ENCODE measurements around the gene SLIT3.

Gene SLIT3

DNA sequence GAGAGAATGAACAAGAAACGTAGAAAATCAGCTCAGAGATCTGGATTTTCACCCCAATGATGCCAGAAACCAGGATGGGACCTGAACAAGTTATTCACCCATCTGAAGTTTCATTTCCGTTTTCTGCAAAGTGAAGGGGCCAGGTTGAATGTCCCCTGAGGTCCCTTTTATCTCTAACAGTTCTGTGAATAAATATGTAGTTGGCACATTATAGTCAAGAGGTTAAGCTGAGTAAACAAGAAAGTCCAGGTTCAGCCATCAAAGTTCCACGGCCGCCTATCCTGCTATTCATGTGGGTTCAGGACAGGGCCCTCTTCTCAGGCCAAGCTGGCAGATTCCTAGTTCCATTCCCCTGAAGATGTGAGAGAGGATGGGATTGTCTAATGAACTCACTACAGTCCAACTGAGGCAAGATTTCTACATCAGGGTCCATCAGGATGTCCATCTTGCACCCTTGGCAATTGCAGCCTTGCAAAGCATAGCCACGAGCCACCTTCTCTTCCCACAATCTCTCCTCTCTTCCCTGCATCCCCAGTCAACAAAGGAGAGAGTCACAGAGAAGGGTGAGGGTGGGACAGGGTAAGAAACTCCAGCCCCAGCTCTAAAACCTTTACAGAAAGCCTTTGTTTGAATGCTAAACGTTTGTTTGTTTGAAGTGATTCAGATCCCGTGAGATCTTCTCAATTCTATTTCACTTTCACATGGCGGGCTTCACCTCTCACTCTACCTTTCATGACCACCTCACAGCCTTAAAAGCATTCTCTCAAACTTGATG, 311.0 kb downstream of the SLIT3 start:
- no peak for DNase-seq

DNA sequence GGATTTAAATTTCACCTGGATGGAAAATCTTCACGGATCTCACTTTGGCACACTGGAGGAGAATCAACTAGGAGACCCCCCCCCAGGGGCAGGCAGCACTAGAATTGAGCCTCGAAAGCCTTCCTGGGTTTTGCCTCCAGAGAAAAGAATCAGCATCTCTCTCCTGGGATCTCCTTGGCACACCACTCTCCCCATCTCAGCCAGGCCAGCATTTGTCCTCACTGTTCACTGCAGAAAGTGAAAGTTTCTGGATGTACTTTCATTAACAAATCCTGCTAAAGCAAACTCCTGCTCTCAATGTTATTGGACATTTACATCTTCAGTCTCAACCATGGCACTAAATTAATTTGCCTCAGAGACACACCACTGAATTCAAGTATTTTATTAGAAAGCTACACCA, 312.2 kb downstream of the SLIT3 start:
- no peak for DNase-seq

DNA sequence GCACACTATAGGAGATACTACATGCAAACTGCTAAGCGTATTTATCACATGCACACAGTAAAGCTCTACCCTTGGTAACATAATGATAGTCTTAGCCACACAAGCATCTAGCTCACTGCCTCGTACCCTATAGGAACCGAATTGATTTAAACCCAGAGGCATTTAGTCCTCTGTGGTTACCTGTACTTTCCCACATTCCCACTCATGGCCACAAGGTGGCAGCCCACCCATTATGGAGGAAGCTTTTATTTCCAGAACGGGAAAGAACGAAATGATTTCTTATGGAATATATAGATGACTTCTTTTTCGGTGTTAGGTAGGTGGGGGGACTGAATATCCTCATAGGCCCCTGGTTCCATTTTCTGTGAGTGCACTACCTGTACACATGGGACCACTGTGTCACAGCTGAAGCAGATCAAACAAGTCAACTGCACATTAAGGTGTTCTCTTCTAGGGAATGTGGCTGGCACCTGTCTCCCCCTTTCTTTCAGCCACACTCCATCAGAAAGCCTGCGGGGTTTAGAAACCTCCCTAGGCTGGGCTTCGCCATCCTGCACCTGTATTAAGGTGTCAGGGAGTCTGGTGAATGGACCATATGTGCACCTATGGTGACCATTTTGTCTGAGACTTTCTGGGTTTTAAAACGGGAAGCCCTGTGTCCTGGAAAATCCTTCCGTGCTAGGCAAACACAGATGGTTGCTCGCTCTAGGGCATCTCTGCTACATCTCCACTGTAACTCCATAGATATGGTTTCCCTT, 313.2 kb downstream of the SLIT3 start:
- DNase-seq: peak; percentile 65

DNA sequence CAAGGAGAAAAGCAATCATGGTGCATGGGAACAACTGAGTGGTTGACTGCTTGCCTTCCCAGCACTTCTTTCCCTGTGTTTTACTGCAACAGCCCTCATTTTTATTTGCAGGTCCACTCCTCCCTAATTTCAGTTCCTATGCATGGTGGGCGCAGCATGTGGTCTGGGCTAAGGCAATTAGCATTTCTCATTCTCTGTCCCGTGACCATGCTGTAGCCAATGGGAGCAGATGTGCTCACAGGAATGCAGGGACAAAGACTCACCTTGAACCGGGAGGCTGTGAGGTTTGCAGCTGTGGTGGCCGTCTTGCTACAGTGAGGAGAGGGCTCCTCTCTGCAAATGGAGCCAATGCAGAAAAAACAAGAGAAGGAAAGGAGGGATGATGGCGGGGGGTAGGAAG, 315.5 kb downstream of the SLIT3 start:
- no peak for DNase-seq

DNA sequence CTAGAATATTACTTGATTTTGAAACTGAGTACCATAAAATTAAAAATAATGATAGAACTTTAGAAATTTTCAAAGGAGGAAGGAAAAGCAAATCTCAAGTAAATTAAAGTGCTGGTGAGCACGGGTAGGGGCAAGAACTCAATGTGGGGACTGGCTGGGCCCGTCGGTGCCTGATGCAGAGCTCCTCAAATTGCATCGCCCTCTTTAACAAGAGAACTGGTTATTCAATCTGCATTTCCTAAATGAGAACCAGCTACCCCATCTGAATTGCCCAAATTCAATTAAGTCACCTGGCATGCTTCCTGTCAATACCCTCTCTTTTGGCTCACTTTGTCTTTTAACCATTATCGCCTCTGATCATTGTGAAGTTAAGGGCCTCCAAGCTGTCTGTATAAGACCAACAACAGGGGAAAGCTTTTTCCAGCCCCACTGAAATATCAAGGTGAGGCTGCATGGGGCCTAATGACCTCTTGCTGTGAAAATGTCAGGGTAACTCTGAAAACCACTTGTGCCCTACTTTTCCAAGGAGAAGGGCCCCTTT, 316.7 kb downstream of the SLIT3 start:
- DNase-seq: no peak

DNA sequence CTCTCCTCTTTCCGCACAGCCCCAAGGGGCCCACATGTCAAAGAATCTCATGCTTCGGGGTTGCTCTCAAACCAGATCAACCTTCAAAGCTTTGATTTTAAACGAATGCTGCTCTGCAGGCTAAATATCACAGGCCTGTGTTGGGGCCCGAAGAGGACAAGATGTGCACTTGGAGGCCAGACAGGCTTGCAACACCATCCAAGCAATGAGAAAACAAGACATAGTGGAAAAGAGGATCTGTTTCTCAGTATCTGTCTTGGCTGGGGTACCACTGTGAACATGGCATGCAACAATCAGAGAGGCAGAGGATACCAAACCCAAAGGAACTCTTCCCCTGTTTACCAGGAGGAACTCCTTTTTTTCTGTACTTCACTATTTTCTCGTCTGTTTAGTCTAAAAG, 321.8 kb downstream of the SLIT3 start:
- DNase-seq: no peak

DNA sequence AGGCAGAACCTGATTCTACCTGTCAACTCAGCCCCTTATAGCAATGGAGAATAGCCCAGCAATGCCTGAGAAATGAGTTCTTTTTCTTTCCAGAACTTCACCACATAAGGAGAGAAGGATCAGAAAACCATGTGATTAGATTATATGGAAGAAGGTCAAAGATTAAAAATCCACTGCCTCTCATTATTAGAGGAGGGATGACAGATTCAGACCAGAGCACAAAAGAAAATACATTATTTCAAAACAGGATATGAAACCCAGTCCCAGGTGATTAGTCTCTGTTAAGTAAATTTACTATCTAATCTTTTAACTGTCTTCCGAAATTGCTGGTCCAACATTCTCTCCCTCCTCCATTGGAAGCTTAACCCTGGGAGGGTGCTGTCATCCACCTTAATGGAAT, 322.4 kb downstream of the SLIT3 start:
- no peak for DNase-seq

DNA sequence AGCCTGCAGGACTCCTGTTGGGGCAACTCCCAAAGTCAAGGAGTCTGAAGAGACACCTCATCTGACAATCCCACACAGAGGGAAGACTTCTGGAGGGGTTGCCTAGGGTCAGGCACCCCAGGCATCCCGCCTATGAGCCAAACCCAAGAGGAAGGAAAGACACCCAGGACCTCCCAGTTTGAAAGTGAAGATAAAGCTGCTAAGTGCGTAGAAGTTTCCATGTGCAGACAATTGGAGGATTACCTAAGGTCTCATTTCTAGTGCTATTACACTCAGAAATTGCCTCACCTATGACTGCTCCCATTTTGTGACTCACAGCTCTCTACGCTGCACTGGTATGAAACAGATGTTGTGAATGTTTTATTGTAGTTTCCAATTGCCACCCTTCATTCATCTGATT, 322.9 kb downstream of the SLIT3 start:
- peak; percentile 80 for DNase-seq

DNA sequence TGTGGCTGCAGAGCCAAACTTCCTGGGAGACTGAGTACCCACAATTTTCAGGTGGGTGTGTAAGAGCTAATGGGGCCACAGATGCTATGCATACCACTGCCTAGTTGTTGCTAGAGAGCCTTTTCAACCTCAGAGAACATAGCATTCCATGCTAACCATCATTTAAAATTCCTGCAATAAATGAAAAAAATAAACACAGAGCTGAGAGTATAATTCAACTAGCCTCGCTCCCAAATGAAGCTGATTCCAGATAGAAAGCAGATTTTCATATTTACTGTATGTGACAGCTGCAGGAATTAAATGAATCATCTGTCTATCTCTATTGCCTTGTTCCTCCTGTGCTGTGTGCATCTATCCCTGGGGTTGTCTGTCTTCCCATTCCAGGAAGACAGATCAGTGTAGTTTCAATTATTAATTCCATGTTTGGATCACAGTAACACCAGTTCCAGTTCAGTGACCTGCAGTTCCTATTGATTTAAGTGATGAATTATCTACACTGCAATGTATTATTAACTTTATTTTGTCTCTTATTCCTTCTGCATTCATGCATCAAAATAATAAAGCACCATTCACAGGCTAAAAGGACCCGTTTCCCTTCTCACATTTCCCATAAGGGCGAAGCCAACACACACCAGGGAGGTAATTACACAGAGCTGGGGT, 324.5 kb downstream of the SLIT3 start:
- peak; percentile 93 for DNase-seq

DNA sequence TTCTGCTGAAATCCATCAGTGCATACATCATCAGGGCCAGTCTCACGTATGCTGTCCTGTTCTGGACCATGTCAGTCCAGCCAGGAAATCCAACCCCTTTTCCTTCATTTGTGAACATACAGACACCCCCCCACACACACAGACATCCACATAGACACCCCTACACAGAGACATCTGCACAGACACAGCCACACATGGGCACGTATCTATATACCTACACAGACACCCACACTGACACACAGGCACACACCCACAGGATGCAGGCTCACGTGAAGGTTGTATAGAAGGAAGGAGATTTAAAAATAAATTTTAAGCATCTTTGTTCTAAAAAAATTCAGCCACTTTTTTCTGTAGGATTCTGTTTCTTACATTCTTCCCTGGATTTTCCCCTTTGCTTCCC, 325.6 kb downstream of the SLIT3 start:
- DNase-seq: no peak

DNA sequence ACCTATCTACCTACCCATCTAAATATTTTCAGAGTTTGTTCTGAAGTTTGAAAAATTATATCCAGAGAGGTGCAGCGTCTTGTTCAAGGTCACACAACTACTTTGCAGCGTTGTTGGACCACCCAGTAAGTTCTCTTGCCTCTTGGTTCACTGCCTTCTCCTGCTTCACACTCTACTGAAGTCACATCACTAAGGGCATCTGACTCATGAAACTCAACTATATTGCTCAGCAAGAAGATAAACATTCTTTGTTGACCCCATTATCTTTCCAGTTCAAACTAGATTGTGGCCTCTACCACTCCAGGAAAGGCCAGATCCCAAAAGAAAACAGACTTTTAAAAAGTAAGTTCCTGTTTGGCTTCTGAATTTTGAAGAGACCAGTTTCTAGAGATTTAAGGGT, 326.9 kb downstream of the SLIT3 start:
- peak; percentile 17 for DNase-seq

DNA sequence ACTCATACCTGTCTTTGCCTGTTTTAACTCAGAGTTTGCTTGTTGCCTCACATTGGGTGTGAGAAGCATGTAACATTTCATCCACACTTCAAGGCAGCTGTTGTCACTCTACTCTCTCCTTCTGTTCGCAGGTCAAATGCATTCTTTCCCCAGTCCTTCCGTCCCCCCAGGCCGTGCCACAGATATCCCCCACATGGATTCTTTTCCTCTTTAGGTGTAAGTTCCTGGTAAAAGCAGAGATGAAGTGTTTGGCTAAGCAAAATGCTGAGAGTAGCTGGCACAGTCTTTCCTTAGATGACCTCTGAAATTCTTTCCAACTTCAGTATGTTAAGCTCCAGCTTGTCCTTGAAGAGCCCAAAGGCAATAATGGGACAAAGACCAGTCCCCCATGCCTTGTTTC, 328.2 kb downstream of the SLIT3 start:
- DNase-seq: no peak

DNA sequence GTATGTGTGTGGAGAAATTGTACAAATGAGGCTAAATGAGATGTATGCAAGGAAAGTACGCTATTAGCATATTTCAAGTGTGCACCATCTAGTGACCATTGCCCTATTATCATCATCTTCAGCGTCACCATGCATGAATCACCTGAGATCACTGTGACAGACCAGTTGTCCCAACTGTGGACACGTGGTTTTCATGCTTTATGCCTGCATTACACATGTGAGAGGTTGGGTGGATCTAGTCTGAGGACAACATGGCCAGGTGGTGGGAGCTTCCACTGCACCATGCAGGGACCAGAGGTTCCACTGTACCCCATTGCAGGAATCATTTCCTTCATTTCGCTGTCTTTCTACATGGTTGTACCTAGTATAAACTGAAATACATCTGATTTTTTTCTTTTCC, 329.8 kb downstream of the SLIT3 start:
- no peak for DNase-seq

DNA sequence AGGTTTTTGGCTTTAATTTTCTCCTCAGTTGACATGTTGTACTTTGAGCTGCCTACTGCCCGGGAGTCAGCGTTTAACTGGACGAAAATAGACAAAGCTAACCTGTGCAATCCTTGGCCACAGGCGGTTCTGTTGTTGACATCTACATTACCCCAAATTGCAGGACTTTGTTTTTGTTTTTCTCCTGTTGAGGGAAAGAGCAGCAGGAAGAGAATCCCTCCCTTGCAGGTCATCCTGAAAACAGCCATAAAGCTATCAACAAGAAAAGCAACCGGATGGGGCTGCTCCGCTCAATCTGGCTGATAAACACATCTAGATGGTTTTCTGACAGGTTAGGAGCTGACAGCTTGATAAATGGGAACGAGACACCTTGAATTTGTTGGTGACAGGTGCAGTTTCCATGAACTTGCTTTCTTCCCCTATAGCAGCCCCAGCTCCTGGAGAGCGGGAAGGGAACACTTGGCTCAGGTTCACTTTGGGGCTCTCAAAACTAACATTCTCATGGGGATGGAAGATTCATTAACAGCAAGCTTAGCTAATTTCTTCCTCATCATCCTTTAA, 331.5 kb downstream of the SLIT3 start:
- no peak for DNase-seq

DNA sequence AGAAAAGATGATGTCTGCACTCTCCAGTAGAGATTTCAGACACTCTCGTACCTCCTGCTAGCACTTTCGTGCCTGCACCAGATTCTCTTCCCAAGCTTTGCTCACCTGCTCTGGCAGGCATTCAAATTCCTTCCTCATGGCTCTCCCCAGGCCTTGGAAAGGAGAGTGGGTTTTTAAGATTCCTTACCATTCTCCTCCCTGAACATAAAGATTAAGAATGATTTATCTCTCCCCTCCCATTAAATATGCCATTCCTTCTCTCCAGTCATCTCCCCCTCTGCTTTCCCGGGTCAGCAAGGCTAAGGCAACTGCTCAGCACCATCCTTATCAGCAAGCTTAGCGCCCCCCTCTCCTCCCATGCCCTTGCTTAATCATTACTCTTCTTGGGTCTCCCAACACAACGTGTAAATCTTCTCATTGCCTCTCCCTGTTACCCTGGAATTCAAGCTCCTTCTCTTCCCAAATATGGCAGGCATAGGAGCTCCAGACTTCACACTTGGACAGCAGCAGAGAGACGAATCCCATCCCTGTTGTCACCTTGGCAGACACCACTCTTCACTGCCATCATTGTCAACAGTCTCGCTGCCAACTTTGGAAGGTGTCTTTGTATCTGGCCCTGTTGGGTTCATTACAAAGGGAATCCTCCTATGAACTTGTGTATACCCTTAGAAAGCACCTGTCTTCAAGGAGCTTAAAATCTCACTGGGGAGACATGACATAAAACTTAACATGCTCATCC, 332.9 kb downstream of the SLIT3 start:
- no peak for DNase-seq

DNA sequence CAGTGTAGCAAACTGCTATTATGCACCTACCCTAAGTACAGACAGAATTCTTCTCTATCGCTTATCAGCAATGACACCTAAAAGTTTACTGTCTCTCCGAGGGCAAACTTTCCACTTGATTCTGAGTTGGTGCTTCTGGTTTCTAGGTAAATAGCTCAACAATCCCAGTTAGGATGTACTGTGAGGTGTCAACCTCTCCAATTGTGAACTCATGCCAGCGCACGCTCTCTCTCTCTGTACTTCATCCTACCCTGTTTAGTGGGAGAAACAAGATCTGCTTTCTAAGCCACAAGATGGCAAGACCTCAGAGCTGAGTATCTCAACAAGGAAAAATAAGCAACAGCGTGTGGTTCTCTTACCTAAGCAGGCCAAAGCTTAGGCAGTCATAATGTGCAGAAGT, 335.3 kb downstream of the SLIT3 start:
- no peak for DNase-seq

DNA sequence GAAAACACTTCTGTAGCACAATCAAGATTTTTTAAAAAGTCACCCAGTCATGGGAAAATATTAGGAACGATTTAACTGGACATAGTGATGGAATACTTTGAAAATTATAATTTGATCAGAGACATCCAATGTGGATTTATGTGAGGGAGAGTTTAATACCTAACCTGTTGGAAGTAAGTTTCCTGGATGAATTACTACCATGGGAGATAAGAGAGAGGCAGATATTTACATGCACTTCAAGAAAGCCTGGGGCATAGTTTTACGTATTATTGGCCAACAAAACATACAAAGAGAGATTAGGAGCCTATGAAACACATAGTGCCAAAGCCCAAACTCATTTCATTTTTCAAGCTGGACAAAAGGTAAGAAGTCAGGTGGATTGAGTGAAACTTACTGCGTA, 336.8 kb downstream of the SLIT3 start:
- DNase-seq: no peak

DNA sequence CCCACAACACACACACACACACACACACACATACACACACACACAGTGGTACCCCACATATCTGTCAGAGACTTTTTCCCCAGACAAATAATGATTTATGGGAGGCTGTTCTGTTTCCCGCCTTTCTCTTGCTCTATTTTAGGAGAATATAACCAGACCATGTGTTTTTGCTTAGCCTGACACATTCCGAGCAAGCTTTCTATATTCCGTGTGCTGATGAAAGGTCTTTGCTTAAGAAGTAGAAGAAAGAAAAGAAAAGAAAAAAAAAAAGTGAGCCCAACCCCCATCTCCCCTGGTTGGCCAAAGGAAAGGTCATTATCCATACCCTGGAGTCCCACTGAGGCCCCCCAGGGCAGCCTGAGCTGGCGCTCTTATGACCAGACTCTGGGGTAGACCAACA, 338.6 kb downstream of the SLIT3 start:
- peak; percentile 93 for DNase-seq

DNA sequence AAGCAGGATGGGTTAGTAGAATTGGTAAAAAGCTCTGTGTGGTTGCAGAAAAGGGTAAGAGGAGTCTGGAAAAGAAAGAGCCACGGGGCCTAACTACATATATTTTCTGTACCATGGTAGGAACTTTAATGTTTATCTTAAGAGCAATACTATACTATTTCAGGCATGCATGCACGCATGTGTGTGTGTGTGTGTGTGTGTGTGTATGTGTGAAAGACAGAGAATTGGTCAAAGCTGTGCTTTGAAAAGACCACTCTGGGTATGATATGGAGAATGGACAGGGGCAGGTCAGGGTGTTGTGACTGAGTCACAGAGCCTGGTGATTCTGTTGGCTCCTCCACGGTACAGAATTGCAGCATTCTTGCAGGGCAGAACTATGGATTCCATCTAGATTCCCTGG, 339.3 kb downstream of the SLIT3 start:
- peak; percentile 64 for DNase-seq

DNA sequence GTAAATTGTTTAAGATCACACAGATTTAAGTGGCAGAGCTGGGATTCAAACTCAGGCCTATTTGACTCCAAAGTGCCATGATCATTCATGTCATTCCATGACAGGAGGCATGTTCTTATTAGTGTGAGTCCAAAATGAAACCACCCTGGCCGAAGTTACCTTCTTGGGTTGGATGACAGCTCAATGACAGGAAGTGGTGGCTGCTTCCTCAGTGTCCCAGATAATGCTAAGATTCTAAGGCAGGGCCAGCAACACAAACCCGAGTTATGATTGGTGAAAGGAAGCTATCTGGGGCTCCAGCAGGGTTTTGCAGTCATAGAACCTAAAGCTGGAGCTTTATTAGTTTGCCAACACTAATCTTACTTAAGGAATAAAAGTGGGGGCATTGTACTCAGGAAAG, 340.4 kb downstream of the SLIT3 start:
- DNase-seq: no peak

DNA sequence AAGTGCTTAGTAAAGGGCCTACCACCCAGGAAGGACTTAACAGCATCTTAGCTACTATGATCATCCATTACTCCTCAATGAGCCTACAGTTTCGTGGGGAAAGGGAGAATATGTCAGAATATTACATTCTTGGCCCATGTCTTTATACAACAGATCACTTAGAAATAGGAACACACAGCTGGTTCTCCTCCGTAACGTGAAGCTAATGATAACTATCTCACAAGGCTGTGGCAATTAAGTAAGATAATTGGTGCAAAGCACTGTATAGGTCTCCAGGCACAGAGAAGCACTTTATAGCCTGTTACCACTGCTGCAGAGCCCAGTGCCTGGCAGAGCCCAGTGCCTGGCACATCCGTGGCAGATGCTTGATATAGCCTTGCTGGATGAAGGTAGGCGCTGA, 347.6 kb downstream of the SLIT3 start:
- no peak for DNase-seq

DNA sequence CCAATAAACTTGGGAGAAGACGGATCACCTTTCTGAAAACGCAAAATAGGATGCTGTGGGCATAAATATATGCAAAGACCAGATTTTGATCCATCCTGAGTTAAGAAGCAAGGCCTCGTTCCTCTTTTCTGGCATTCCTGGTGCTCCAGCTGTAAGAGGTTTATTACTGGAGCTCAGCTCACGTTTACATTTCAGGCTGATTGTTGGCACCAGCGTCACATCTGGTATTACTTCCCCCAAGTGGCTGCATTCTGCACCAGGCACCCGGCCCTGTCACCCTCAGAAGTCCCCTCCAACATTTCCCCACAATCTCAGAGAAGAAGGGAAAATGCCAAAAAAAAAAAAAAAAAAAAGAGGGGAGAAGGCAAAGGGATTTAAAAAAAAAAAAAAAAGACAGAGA, 348.7 kb downstream of the SLIT3 start:
- no peak for DNase-seq

Data from fibroblast of skin of abdomen (primary cell).